RCC 7860 (cell line): ENCODE measurements around the gene NLGN1.

Experiments used
- DNase-seq: peaks from one replicate; pipeline ENCODE4 v3.0.0-alpha.2; 2015; ENCODE audit warnings: low spot score
- FAIRE-seq: peaks from 2 replicates; lab custom pipeline; 2012; peaks lifted over from hg19 to GRCh38; lab: Jason Lieb, UNC

NLGN1 gene

DNA sequence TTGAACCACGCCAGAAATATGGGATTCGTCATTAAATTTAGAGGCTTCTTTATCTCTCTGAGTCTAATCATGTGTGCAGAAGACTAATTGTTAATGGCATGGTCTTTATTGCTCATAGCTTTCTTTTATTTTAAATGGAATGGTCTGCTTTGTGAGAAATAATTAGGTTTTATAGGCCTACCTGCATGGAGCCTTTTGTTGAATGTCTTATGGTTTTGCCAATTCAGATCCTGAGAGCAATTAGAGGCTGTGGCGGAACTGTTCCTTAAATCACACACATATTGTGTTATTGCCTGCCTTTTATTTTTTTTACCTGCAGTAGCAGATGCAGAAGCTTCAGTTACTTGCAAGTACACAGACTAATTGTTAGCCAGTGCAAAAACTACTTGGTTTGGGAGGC lies 306.2 kb downstream of the NLGN1 start:
- no peak for FAIRE-seq
- DNase-seq, result no peak

DNA sequence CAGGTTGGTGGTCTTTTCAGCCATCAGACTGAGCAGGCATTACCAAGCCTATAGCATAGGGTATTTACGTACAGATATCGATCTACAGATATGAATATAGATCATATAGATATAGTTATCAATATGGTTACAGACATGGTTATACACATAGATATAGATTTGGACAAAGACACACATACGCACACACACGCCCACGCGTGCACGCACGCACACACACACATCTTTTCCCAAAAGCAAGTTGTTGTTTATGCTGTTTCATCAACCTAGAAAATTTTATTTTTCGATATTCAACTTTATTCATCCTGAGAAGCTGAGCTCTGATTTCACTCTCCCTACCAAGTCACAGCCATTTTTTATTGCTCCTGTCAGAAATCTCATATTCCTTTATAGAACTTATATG lies 309.1 kb downstream of the NLGN1 start:
- no peak for DNase-seq
- no peak for FAIRE-seq

DNA sequence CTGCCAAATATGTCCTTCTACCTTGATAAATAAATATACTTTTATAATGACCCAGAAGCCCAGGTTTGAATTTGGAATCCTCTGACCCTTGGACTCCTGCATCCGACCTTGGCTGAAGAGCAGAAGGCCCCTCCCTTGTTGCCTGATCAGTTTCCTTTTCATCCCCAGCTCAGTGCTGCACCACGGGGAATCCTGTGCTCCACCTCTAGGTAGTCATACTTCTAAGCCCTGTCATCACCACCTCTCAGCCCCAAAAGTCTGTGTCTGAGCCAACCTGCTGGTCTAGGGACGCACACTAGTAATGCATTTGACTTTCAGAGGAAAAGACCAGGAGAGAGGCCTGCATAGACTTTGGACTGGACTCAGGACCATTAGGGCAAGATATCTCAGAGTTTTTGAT lies 310.6 kb downstream of the NLGN1 start:
- no peak for DNase-seq
- no peak for FAIRE-seq

DNA sequence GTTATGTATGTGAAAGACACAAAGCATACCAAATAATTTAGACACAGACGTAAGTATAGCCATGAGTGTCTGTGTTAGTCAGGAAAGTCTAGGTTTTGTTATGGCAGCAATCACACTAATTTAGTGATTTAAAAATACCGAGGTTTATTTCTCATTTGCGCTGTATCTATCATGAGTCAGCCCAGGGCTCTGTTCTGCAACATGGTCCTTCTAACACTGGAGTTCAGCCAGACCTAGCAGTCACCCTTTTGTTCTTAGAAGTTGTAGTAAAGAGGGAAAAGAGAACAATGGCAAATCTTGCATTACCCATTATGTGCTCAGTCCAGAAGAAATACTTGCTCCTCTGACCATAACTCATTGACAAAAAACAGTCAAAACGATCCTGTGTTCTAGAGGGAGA lies 311.5 kb downstream of the NLGN1 start:
- FAIRE-seq (no peak), DNase-seq (no peak)

DNA sequence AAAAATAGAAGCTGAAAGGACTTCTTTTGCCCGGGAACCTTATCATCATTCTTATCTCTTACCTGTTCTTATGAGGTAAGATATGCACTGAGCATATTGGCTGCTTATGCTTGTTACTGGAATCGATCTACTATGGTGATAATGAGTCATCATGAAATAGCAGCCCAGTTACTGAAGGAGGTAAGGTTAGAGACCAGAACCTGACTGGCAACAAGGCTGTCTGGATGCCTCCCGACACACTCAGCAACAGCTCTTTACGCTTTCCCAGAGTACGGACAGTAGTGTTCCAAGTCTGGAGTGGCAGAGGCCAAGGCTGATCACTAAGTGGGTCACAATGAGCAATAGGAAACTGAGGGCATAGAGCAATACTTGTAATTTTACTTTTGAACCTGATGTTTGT lies 314.1 kb downstream of the NLGN1 start:
- FAIRE-seq, result no peak
- no peak for DNase-seq

DNA sequence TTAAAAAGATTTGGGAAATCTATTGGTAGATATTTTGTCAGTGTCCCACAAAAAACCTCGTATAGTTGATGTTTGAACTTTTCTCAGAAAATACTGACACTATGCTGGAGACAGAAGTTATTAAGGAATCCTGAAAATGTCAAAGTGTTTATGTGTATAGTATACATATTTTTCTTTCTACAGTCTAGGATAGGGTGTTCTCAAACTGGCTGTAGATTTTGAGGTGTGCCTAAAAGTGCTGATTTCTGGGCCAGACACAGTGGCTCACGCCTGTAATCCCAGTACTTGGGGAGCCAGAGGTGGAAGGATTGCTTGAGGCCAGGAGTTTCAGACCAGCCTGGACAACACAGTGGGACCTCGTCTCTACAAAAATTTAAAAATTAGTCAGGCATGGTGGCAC lies 322.0 kb downstream of the NLGN1 start:
- FAIRE-seq (no peak), DNase-seq (no peak)

DNA sequence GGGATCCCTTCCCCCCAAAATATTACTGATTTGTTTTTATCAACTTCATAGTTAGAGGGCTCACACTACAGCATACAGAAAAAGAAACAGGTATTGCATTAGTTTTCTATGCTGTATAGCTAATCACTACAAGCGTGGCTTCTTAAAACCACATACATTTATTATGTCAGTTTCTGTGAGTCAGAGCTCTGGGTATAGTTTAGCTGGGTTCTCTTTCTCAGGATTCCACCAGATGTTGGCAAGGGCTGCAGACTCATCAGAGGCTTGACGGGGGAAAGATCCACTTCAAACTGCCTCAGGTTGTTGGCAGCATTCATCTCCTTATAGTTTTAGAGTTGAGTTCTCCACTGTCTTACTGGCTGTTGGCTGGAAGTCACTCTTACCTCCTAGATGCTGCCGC lies 328.0 kb downstream of the NLGN1 start:
- FAIRE-seq (no peak), DNase-seq (no peak)

DNA sequence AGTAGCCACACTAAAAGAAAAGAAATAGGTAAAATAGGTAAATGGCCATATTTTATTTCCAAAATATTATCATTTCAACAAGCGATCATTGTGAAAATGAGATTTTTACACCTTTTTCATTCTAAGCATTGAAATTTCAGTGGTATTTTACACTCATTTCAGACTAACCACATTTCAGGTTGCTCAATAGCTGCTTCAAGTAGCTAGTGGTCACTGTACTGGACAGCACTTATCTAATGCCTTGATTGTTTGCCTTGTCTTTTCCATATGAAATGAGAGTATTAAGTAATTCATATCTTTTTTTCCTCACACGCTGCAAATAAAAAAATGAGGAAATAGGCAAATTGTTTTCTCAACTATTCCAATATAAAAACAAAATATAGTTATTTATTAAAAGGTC lies 332.8 kb downstream of the NLGN1 start:
- no peak for DNase-seq
- no peak for FAIRE-seq

DNA sequence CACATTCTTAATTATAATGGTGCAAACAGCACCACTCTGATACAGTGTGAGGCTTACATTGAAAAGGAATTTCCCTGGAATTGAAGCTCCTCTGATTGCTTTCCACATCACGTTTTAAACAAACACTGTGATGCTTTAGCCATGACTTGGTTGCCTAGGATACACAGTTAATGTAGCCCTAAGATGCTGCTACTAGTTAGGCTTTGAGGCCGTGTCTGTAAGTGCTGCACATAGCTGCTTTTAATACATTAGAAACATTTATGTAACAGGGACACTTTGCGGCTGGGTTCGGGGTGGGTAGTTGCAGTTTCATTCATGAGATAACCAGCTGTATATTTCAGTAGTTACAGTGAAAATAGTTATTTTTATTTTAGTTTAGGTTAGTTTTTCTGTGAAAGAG lies 334.7 kb downstream of the NLGN1 start:
- no peak for FAIRE-seq

DNA sequence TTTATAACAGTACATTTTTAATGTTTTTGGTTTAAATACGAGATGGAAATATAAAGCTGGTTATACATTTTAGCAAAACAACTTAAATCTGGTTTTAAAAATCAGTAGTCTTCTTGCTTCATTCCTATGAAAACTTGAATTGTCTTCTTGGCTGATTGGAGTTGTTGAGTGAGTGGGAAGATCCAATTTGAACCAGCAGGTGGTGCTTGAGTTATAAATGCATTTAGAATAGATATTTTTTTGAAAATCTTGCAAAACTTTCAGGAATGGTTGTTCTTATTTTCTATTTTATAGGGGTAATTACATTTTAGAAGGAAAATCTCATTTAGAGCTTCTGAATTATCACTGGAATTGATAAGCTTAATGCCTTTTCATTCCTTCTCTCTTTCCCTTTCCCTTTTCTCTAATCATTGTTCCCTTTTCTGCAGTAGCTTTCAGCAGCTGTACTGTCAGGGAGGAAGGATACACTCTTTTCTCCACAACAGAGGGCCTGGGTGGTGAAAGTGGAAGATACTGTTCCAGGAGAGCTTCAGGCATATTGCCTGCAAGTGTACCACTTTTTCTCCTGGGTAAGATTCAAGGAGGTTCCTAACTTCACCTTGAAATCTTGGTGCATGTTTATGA lies 335.6 kb downstream of the NLGN1 start:
- peak; percentile 57 for FAIRE-seq
- no peak for DNase-seq

More for the DNA sequence above, 334.7 kb downstream of the NLGN1 start:
- no peak for DNase-seq

DNA sequence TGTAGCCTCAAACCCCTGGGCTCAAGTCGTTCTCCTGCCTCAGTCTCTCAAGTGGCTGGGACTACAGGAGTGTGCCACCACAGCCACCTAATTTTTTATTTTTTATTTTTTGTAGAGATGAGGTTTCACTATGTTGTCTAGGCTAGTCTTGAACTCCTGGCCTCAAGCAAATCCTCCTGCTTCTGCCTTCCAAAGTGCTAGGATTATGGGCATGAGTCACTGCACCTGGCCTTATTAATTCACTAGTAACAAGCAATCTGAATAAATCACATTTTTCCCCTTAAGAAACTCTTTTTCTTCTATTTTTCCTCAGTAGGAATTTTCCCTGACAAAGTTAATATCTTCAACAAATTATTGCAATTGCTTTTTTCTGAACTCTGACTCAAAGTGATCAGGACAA lies 336.9 kb downstream of the NLGN1 start:
- DNase-seq, result no peak

DNA sequence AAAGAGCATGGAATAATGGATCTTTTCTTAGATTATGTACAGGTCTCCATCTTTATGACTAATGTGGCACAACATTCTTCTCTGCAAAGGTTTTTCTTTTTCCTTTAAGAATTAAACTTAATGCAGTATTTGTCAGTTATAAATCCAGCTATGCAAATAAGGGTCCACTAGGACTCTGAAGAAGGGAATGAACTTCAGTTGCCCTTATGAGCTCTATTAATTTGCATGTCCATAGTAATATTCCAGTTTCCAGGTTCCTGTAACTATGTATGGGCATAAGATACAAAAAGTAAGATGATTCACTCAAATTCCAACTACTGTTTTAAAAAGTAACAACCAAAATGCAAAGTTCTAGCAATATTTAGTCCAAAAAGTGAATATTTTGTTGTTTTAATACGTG lies 337.4 kb downstream of the NLGN1 start:
- no peak for DNase-seq
- no peak for FAIRE-seq

More for the DNA sequence above, 336.9 kb downstream of the NLGN1 start:
- no peak for FAIRE-seq

DNA sequence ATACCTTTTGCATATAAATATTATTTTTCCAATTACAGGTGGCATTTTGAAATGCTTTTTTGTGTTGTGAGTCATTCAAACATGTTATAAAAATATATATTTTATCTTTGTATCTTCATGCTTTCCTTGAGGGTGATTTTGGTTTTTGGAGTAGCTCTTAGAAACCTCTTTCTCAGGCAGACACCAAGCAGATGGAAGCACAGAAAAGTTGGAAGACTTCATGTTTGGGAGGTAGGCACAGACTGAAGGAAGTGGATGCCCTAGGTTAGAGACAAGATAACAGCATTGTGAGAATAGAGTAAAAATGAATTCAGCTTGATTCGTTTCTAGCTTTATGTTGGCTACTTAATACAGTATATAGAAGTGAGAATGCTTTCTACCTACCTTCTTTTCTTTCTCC lies 338.3 kb downstream of the NLGN1 start:
- FAIRE-seq (no peak), DNase-seq (no peak)

DNA sequence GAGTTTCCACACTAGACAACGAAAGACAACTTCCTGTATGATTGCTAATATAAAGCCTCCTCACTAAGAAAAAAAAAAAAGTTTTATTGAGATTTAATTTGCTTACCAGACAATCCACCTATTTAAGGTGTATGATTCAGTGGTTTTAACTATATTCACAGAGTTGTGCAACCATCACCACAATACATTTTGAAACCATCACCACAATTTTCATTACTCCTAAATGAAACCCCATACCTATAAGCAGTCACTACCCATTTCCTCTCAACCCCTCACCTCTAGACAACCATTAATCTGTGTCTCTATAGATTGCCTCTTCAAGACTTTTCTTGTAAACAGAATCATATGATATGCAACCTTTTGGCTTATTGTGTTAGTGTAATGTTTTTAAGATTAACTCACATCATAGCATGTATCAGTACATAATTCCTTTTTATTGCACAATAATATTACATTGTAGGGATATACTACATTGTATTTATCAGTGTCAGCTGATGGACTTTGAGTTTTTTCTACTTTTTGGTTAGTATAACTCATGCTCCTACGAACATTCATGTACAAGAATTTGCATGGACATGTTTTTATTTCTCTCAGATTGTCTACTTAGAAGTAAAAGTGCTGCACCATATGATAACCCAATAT lies 339.7 kb downstream of the NLGN1 start:
- no peak for DNase-seq
- FAIRE-seq, result no peak

DNA sequence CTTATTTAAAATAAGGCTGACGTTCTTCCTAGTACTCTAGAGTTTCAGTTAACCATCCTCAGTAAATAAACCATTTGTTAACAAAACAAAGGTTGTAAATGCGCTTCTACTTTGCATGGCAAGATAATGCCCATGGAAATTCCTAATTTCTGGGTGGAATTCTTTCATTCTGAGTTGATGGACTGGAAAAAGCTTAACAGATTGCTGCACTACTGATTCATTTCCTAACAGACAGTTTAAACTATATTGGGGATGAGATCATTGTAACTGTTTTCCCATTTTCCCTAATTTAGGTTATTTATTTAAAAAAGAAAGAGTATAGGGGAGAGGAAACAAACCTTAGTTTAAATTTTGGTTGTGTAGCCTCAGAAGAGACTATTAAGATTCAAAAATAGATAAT lies 342.2 kb downstream of the NLGN1 start:
- no peak for DNase-seq
- FAIRE-seq, result peak; percentile 4

DNA sequence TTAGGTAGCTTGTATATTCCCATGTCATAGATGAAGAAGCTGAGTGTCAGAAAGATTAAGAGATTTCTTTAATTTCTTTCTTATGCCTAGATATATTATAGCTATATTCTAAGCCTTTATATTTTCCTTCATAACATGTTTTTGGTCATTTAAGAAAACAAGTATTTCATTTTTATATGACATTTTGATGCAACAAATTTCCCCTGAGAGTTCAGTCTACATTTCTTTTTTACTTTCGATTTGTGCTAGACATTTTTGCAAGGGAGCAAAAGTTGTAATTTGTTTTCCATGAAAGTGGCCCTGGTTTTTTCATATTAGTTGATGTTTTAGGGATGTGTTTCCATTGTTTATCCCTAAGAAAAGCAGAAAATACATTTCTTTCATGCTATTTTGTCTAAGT lies 344.9 kb downstream of the NLGN1 start:
- peak; percentile 56 for FAIRE-seq
- no peak for DNase-seq

DNA sequence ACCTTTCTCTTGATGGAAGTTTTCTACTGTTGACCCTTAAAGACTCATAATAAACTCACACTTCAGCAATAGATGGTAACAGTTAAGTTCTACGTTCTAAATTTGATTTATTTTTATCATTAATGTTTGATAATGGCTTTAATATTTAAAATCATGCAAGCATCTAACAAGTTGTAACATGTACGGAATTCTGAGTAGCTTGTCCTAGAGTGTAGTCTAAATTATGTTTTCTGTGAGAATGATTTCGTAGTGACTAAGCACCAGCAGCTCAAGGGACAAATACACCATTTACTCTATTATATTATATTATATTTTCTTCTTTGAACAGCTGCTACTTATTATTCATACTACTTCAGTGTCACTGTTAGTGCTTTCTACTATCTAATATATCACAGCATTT lies 345.6 kb downstream of the NLGN1 start:
- DNase-seq (no peak), FAIRE-seq (no peak)

DNA sequence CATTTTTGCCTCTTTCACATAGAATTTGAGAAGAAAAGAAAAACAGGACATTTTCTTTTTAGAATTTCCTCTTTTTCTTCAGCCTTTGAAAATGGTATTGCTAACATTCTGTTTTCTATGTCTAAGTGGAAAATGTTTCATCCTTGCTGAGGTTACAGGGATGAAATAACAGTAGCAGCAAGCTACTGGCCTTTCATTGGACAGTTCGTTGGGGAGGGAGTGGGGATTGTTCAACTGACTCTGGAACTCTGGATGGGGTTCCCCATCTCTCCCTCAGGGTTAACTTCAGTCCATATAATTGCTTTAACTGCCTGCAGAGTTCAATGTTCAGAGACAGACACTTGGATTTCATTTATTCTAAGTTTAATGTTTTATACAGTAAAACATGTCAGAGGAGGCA lies 346.0 kb downstream of the NLGN1 start:
- no peak for DNase-seq
- no peak for FAIRE-seq

DNA sequence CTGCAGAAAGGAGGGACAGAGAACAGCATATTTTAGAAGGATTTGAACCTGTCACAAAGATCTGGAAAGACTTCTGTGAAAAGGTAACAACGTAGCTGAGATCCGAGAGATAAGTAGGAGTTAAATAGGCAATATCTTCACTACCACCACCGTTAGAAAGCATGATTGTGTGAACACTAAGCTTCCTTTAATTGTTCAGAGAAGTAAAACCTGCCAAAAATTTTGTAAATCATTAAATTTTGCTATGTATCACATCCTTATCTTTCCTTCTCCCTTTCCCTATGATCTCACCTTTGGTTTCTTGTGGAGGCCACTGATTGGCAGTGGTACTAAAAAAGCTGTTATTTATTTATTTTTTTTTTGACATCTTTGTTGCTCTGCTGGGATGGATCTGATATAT lies 346.9 kb downstream of the NLGN1 start:
- DNase-seq (peak; percentile 59), FAIRE-seq (peak; percentile 55)

DNA sequence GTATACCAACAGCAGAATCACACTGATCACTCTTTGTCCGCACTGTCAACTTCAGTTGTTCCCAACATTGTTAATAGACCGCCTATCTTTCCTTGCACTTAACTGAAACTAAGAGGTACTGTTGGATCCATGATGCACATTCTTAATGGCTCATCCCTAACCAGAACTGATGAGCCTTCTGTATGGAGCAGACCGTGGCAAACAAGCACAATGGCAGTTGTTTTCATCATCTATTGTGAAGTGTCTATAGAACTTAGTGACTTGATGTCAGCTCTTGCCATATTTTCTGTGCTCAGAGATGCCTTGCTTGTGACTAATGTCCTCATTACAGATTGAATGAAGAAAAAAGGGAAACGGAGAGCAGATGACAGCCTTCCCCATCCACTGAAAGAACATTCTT lies 347.4 kb downstream of the NLGN1 start:
- DNase-seq (peak; percentile 46), FAIRE-seq (no peak)

DNA sequence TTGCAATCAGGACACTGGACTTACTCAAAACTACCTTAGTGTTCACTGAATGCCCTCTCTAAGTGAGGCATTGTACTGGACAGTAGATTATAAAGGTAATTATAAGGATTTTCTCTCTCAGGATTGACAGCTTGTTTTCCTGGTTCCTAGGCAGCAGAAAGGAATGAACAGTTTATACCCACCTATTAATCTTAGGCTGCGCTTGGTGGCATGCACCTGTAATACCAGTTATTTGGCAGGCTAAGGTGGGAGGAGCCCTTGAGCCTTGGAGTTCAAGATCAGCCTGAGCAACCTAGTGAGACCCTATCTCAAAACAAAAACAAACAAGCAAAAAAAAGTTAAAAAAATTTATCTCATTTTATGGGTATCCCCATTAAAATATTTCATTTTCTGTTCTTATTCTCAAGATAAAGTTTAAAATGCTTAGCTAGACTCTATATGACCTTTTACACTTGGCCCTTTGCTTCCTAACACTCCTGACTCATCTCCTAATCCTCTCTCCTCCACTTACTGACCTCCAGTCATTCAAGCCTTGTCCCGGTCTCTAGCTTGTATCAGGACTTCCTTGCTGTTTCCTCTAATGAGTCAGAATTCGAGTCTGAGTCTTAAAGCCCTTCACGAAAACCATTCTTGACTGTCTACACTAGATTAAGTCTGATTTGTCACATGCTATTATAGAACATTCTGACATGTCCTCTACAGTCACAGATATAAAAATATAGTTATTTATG lies 348.6 kb downstream of the NLGN1 start:
- FAIRE-seq, result peak; percentile 90
- peak; percentile 82 for DNase-seq

DNA sequence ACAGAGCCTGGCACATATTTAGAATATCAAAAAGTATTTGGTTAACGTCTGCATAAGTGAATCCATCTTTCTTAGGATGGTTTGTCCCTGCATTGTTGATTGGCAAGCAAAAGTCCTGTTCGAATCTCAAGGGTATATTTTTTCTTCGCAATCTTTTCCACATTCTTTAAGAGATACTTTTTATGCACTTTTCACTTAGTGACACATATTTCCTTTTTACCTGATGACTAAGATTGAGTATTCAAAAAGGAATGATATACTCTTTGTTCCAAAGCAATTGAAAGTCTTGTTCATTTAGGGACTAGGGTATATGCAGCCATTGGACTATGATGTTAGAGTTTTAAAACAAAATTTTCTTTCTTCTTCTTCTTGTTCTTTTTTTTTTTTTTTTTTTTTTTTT lies 349.9 kb downstream of the NLGN1 start:
- FAIRE-seq, result no peak
- DNase-seq, result peak; percentile 64
